OCI-M2 (cell line): ENCODE data around the gene MRPS9.

Source experiments
- DNase-seq: peaks from one replicate; lab custom pipeline; 2025; ENCODE audit not compliant: unreplicated experiment; lab: John Stamatoyannopoulos, UW

Gene MRPS9

GRCh38 chr2:105118960-105119359 lies 81.1 kb downstream of the MRPS9 start:
- no peak for DNase-seq

DNA sequence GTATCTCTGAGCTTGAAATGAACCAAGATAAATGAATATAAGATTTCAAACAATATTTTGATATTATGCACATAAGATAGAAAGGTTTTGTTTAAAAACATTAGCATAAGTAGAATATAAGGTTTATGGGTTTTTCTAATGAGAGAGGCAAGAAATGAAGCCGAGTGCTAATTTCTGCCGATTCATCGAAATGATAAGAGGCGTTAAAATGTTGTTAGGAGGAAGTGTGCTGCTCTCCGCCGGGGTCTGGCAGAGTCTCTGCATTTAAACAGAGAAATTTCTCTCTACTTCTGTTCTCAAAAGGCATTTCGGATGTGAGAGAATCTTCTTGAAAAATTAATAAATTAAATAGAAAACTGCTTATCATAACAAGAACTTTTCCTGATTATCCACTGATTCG lies 83.6 kb downstream of the MRPS9 start:
- no peak for DNase-seq

DNA sequence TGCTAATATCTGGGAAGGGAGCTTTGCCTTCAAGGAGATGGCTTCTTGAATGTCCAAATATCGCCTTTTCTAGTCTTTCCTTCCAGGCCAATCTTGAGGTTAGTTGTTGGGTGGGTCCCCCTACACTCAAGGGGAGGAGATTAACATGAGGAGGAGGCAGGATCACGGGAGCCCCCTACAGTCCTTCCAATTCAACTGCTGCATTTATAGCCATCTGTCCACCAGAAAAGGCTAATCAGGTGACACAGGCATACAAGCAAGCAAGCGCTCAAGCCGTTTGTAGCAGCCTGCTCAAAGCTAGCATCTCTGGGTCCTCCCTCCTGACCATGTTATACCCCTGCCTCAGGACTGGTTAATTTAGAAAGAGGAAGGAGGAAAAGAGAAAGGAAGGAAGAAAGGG lies 87.6 kb downstream of the MRPS9 start:
- DNase-seq, result no peak

GRCh38 chr2:105125920-105126319 lies 88.1 kb downstream of the MRPS9 start:
- no peak for DNase-seq

GRCh38 chr2:105126336-105126735 lies 88.5 kb downstream of the MRPS9 start:
- DNase-seq, result no peak

- DNase-seq, result no peak
These were observed 89.5 kb downstream of the MRPS9 start for GRCh38 chr2:105127289-105127915.

DNA sequence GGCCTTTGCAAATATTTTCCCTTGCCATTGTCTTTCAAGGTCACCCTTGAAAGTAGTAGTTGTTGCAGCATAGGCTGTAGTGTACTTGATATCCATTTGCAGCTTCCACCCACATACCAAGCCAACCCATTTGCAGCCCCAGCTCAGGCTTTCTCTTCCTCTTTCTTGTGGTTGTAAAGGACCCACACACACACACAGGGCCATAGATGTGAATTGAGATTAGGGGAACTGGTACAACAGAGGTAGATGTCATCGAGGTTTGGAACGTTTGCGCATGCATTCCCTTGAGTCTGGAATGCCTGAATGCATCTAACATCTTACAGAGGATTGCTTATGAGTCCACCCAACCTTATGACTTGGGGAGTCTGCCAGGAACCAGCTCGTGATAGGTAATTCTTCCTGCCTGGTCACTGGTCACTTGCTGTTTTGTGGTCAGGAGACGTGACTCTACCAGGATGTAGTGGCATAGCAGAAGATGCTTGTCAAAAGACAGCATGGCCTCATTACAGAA lies 91.9 kb downstream of the MRPS9 start:
- DNase-seq, result no peak

DNA sequence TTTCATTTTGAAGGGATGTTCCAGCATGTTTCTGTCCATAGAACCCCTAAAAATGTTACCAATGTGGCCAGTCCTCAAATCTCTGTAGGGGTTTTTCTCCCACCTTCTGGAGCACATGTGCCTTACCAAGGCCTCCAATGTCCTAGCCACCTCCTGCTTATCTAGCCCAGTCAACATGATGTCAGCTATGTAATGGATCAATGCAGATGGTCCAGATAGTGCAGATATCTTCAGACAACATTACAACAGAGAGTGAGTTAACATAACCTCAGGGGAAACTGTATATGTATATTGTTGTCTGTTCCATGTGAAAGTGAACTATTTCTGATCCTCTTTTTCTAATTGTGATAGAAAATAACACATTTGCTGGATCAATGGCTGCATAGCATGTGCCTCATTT lies 92.7 kb downstream of the MRPS9 start:
- DNase-seq, result no peak

- DNase-seq, result no peak
These were observed 96.2 kb downstream of the MRPS9 start for GRCh38 chr2:105134081-105134480.

DNA sequence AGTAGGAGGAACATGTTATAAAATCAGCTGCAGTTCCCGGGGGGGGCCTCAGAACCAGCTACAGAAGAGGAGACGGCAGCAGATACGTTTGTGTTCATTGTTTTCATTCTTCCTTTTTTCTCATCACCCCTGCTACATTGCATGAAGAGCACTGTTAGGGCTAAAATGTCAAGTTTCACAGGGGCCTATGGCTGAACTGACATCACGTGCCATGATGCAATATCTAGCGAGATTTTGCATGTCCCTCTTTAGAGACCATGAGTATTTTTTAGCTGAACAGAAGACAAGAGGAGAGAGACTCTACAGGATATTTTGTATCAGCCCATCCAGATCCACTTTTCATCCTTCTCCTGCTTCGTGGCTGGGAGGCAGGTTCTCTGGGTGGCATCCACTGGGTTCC lies 97.6 kb downstream of the MRPS9 start:
- no peak for DNase-seq

DNA sequence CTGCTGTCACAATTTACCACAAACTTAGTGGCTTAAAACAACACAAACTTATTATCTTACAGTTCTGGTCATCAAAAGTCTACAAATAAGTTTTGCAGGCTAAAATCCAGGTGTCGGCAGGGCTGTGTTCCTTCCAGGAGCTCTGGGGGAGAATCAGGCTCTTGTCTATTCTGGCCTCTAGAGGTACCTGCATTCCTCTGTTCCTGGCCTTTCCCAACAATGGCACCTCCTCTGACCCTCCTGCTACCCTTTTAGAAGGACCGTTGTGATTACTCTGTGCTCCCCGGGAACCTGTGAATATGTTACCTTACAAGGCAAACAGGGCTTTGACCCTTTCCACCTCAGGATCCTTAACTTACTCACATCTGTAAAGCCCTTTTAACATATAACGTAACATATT lies 98.5 kb downstream of the MRPS9 start:
- no peak for DNase-seq

DNA sequence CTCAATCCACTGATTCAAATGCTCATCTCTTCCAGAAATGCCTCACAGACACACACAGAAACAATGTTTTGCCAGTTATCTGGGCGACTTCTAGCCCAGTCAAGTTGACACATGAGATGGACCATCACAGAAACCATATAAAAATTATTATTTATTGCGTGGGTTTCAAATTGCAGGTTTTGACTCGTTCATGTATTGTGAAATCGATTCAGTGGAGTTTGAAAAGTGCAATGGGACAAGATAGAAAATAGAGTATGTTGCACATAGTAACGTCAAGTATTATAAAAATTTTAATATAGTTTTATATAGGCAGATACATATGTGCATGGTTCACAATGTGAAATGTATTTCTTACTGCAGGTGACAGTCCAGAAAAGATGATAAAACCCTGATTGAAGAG lies 100.8 kb downstream of the MRPS9 start:
- no peak for DNase-seq

DNA sequence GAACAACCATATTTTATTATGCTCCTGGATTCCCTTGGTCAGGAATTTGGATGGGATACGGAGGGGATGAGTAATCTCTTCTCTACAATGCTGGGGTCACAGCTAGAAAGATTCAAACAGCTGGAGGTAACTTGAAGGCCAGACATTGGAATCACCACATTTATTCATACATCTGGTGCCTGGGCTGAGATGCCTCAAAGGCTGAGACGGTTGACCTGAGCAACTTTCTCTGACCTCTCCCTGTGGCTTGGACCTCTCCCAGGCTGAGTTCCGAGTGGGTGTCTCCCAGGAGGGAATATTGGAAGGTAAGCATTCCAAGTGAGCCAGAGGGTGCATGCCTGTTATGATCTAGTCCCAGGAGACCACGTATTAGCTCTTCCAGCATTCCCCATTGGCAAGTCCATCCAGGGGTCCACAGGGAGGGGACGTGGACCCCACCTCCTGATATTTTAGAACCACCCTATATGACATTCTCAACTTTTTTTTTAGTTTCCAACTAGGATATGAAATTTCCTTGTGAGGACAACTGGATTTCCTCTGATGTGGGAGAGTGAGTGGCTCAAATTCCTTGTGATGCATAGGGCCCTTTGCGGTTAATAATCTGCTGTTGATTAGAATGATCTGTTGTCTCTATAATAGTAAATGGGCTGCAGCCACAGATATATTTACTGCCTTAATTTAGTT lies 101.8 kb downstream of the MRPS9 start:
- DNase-seq, result no peak

GRCh38 chr2:105140240-105140568 lies 102.3 kb downstream of the MRPS9 start:
- DNase-seq, result no peak

DNA sequence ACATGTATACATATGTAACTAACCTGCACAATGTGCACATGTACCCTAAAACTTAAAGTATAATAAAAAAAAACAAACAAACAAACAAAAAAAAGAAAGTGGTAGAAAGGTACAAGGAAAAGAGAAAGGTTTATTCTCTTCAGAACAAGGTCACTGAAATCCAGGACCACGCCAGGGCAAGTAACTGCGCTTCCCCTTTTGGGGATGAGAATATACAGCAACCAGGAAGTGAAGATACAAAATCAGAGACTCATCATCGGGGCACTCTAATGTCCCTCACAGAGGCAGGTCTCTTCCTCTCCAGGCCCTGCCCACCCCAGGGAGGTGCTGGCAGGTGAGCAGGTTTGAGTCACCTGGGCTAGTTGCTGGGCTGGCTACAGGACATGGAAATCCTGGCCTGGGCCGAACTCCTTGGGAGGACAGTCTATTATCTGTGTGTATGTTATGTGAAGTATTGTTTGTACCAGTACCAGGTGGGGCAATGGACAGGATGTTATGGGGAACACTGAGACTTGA lies 103.3 kb downstream of the MRPS9 start:
- DNase-seq, result no peak

GRCh38 chr2:105142239-105142638 lies 104.4 kb downstream of the MRPS9 start:
- DNase-seq, result no peak

DNA sequence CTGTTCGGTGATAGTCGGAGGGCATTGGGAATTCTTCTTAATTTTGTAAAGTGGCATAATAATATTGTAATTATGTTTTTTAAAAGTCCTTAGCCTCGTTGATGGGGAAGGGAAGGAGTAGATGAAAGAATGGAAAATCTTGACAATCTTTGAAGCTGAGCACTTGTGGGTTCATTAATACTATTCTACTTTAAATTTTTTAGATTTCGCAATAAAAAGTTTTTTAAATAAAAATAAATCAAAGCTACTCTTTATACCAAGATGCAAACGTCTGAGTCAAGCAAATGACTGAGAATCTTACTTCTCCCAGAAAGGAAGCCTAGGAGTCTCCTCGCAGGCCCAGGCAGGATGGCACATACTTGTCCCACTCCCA lies 105.2 kb downstream of the MRPS9 start:
- DNase-seq, result no peak

DNA sequence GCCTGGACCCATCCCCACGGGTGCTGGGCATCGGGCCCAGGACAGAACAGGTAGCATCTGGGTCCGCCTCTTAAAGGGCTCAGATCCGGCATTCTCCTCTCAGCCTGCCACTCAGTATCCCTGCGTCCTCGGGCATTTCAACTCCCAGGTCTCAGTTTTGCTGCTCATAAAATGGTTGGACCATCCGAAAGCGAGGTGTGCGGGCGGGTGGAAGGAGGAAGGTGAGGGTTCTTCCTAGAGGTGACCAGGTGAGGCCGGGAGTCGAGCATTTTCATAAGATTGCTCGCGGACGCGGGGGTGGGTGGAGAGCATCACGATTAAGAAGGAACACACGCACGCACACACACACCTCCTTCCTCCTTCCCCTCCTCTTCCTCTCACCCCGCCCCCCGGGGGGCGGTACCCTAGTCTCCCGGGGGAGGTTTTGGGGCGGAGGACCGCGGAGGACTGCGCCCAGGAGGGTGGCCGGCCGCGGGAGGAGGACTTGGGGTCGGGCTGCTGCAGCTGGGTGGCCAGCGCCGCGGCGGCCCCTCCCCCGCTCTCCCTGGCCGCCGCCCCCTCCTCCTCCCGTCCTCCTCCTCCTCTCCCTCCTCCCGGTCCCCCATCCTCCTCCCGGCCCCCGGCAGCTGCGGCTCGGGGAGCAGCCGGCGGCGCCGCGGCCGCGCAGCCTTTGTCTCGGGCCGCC lies 105.7 kb downstream of the MRPS9 start:
- no peak for DNase-seq

GRCh38 chr2:105144152-105144940 lies 106.5 kb downstream of the MRPS9 start:
- DNase-seq, result no peak

GRCh38 chr2:105144941-105145300 lies 107.1 kb downstream of the MRPS9 start:
- DNase-seq, result no peak

DNA sequence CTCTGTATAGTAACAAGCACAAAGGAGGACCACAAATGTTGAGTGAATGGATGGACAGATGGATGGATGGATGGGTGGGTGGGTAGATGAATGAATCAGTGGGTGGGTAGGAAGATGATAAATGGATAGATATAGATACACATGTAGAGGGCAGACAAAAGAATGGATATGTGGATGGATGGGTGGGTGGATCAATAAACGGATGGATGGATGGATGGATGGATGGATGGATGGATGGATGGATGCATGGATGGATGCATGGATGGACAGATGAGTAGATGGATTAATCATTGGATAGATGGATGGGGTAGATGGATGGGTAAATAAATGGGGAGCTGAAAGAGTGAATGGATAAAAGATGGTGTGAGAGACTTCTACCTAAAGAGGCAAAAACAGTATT lies 111.4 kb downstream of the MRPS9 start:
- no peak for DNase-seq
